T follicular helper cell (primary cell): ENCODE results near the gene PDSS1.
"Not testable (repeated sequence)": the region's sequence is repeated elsewhere in the genome, so short reads cannot be mapped to it uniquely, and the experiment has no call there.

Source experiments
- DNase-seq: peaks from one replicate; pipeline ENCODE4 v3.0.0-alpha.2; 2020; ENCODE audit warnings: low read depth

Gene PDSS1

DNA sequence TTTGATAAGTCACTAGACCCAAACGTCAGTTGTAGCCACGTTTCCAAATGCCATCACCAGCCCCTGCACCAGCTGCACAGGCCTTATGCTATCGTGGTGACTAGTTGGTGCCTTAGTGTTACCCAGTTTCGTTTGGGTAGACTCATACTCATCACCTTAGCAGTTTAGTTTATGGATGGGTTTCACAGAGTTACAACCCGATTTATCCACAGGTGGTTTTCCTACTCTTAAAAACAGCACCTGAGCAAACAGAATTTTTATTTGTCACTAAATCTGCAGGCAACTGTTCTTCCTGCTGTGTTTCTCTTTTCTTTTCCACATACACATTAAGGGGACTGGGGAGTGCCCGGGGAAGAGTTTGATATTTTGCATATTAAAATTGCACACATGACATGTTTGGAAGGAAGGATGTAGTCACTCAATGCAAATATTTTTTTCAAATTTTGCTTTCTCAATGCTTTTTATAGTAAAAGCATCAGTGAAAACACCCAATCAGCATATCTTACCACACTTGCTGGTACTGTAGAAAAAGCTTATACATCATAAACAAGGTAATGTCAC lies 41.6 kb downstream of the PDSS1 start:
- no peak for DNase-seq

DNA sequence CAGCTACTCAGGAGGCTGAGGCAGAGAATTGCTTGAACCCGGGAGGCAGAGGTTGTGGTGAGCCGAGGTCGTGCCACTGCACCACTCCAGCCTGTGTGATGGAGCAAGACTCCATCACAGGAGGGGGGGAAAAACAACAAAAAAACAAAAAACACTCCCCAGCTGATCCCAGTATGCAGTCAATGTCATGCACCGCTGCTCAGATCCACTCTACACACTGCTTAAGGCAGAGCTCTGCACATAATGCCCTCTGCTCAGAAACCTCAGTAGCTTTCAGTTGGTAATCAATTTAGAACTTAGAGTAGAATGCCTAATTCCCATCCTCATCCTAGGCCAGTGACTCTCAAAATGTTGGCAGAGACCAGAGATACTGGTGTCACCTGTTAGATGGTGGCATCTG lies 43.9 kb downstream of the PDSS1 start:
- no peak for DNase-seq

DNA sequence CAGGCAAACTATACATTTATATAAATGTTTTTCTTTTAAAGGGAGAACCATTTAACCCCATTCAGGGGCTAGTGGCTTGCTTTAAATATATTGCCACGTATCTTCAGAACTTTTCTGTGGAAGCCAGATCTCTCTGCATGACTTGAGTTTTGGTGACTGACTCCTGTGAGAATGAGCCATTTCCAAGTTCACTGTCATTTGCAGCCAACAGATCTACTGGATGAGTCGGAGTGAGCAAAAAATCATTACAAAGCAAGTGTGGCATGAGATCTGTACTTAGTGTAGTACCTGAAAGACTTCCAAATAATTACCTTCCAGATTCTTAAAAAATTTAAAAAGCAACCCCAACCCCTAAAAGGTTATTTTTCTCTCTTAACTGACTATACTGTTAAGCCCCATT lies 45.6 kb downstream of the PDSS1 start:
- DNase-seq: no peak

DNA sequence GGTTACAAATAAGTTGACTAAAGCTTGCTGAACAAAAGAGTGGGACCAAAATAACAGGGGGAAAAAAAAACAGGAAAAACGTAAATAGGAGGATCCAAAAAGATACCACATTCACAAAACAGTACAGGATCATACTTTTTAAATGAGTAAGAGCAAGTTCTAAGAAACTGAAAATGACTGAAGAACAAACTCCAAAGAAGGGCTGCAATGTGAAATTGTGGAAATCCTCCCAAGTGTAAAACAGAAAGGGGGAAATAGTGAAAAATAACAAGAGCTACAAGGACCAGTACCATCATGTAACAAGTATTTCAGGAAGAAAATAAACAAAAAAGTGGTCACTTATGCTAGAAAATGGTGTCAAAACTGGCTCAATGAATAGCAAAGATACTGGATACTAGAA lies 46.3 kb downstream of the PDSS1 start:
- DNase-seq: no peak

DNA sequence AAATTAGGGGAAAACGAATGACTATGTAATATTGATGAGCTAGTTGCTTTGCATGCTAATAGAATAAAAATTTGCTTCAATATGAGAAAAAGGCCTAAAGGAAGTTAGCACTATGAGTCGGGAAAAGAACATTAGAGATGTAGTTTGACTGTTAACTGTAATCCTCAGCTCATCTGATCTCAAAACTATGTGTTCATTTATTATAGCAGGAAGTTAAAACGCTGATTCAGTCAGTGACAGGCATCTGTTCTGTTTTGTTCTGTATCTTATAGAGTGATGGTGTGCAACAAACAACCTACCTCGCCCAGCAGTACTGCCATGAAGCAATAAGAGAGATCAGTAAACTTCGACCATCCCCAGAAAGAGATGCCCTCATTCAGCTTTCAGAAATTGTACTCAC lies 48.6 kb downstream of the PDSS1 start:
- DNase-seq: no peak

DNA sequence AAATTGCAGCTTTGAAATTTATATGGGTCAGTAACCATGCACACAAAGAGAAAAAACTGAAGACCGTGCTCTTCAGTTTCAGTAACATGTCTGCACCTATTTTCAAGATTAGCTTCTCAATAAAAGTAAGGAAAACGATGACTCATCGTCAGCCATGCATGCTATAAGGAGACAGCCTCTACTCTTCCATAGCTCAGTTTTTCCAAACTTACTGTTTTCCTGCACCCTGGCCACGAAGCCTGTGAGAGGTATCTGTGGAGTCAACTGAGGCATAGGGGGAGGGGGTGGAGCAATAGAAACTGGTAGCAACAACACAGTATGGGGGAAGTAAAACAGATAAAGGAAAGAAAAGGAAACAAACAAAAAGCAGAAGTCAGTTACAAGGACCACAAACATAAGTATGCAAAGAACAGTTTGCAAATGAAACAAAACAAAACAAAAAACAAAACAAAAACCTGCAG lies 58.0 kb downstream of the PDSS1 start:
- no peak for DNase-seq

DNA sequence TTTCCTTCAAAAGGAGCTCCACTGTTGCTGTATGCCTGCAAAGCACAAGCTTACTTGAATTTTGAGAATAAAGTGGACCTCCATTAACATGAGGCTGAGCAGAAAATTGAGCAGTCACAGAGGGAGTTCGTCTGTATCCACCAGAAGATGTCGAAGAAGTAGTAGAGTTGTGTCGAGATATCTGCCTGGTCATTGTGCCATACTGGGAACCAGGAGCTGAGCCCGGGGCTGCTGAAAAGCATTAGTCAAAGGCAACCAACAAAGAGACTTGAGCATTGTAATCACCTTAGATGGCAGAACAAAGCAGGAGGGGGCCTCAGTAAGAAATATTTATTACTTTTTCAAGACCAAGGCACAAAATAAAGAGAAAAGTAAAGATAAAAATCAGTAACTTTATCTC lies 61.5 kb downstream of the PDSS1 start:
- DNase-seq: no peak

DNA sequence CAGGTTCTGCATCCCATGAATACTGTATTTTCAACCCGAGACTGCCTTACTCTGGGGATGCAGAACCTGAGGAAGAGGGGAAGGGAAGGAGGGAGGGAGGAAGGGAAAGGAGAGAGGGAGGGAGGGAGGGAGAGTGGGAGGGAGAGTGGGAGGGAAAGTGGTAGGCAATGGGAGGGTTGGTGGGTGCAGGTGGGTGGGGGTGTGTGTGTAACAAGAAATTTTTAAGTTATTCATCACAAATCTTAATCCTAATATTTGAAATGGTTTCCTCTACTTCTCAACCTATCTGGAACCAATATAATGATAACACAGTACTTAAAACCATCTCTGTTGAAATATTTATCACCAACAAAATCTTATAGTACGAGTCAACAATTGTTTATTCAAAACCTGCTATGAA lies 68.0 kb downstream of the PDSS1 start:
- no peak for DNase-seq

DNA sequence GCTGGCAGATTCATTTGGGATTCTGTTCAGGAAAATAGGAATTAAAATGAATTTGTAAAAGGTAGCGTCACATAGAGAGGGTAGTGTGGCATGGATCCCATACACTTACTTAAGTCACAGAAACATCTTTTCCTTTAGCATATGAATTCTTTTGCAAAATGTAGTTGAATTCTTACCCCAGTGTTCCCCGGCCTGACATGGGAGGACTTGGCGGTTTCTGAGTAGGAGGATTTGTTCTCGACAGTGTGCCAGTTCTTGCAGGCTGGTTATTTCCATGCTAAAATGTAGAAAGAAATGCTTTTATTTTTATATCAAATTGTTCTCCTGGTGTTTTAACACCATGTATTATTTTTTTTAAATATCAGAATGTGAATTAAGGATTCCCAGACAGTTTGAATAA lies 72.6 kb downstream of the PDSS1 start:
- no peak for DNase-seq

DNA sequence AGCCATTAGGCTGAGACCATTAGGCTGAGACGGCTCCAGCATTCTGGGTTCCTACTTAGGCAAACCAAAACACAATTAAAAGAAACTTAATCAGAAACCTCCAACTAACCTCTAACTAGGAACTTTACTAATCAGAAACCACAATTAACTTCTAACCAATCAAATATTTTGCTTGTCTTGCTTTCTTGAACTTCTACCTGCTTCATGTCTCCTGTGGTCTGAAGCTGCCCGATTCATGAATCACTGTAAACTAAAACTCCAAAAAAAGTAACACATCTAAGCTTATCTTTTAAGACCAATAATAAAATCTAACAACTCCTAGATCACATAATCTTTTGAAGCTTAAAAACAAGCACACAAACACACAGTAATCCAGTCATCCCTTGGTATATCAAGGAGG lies 76.1 kb downstream of the PDSS1 start:
- no peak for DNase-seq

DNA sequence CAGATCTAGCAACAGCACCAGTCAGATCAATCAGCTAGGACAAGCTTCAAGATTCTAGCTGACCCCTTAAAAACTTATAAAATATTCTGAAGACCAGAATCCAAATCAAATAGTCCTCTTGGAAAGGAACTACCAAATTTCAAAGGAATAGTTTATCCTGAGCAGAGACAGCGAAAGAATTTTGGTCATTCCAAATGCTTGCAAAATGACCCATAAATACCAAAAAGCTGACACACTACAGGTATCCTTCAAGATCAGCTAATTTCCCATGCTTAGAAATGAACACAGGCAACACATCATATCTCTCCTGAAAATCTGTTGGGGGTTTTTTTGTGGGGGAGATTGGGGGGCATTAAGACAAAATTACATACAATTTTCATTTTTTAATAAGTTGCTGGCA lies 78.8 kb downstream of the PDSS1 start:
- no peak for DNase-seq

DNA sequence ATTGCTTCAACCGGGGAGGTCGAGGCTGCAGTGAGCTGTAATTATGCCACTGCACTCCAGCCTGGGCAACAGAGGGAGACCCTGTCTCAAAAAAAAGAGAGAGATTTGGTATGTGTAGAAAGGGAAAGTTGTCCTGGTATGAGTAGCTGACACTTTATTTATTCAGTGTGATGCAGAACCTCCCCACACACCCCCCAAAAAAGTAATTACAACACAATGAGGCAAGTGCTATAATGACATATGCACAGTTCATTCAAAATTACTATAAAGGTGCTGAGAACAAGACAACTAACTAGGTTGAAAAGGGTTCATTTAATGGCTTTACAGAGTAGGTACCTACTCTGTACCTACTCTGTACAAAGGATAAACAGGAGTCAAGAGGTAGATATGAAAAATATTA lies 80.2 kb downstream of the PDSS1 start:
- DNase-seq: no peak

DNA sequence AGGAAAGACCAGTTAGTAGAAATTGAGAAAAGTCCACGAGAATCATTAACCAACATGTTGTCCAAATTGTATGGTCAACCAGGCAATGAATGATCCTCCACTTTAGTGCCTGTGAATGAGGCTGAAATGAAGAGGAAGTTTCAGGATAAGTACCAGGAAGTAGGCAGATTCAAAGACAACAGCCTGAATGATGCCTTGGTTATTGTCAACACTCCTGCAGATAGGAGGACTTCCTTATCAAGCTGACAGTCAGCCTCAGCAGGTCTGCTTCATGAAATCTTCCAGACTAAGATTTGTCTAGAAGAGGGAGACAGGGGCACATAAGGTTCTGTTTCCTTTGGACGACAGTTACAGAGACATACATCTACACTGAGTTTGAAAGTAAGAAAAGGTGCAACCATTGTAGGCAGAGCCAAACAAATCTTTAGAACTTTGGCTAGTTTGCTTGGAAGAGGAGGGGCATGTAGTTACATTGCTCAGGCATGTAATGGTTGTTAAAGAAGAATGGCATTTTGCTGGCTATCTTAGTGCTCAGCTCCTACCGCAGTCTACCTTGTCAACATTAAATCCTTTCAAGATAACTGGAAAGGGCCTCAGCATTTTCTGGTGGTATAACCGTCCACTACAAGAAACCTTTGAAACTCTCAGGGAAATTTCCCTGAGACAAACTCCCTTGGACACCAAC lies 81.8 kb downstream of the PDSS1 start:
- no peak for DNase-seq

DNA sequence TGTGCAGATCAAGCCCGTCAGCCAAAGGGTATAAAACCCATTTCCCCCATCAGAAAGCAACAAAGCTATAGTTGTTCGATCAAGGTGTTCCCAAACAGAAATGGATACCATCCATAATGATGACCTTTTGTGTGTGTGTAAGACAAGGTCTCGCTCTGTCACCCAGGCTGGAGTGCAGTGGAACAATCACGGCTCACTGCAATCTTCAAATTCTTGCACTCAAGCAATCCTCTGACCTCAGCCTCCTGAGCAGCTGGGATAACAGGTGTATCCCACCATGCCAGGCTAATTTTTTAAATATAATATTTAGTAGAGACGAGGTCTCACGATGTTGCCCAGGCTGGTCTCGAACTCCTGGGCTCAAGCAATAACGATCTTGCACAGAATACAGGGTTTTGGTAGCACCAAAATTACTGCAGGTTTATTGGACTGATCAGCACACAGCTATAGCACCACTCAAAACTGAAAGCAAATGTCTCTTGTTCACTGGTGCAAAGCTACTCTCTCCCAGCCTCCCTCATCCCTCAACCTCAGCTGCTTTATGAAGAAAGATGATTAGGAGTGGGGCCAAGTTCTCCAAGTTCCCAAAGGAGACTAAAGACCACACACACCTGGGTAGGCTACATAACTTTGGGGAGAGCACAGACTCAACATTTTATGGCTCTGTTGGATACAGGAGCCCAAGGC lies 82.7 kb downstream of the PDSS1 start:
- no peak for DNase-seq

DNA sequence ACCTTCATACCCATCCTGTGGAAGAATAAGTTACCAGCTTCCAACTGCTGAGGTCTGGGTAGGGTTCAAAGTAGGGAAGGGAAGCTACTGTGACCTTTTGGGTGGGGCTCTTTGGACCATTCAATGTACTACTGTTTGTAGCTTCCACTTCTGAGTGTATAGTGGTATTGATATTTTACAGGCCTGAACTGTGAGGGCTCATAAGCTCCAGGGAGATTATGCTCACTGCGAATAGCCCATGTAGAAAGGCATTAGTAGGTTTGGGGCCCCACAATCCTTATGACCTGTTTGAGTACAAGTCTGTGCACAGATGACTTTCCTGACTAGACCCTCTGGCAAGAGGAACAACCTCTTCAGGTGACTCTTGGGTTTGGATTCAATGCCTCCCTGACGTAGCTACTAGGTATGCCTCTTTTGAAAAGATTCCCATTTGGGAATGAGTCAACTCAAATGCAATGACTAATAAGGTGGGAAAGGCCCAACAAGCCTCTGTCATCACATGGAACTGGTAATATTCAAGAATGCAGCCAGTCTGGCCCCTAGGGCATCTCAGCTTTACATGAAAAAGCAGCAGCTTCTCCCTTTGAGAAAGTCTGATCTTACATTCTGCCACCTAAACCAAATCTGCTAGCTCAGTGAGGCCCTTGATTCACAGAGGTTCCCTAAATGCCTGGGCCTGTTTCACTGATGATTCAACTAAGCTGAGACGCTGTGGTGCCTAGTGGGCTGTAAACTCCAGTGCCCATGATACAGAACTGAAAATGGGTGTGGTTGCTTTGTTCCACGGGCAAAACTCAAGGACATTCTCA lies 83.5 kb downstream of the PDSS1 start:
- no peak for DNase-seq

DNA sequence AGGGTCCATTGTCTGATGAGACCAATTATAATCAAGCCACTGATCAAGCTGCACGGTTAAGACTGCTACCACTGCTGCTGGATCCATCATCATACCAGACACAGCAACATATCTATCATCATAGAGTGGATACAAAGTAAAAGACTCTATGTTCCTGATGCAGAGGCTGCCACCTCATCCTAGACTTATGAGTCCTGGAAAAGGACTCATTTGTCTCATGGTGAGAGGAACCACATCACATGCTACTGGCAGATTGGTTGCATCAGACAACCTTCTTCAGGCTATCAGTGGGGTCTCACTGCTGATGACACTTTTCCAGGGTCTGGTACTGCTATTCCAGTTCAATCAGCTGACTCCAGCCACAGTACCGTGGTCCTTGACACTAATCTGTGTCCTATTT lies 84.3 kb downstream of the PDSS1 start:
- no peak for DNase-seq

DNA sequence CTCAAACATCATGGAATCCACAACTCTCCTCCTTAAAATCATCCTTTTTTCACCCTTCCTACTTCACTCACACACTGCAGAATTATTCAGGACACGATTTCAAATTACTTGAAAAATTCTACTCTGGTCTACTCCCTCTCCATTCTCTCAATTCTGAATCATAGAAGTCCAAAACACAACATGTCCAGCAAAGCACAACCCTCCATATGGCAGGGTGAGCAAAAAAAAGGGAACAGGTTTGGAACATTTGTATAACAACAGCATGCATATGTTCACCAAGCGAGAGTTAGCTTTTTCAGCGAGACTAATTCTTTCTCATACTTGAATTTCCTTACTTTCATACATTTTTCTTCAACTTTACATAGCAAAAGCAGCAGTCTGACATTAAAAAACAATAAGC lies 89.9 kb downstream of the PDSS1 start:
- DNase-seq: no peak

DNA sequence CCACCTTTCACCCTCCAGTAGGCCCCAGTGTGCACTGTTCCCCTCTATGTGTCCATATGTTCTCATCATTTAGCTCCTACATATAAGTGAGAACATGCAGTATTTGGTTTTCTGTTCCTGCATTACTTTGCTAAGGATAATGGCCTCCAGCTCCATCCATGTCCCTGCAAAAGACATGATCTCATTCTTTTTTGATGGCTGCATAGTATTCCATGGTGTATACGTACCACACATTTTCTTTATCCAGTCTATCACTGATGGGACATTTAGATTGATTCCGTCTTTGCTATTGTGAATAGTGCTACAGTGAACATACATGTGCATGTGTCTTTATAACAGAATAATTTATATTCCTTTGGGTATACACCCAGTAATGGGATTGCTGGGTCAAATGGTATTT lies 92.3 kb downstream of the PDSS1 start:
- DNase-seq: not testable (repeated sequence)

DNA sequence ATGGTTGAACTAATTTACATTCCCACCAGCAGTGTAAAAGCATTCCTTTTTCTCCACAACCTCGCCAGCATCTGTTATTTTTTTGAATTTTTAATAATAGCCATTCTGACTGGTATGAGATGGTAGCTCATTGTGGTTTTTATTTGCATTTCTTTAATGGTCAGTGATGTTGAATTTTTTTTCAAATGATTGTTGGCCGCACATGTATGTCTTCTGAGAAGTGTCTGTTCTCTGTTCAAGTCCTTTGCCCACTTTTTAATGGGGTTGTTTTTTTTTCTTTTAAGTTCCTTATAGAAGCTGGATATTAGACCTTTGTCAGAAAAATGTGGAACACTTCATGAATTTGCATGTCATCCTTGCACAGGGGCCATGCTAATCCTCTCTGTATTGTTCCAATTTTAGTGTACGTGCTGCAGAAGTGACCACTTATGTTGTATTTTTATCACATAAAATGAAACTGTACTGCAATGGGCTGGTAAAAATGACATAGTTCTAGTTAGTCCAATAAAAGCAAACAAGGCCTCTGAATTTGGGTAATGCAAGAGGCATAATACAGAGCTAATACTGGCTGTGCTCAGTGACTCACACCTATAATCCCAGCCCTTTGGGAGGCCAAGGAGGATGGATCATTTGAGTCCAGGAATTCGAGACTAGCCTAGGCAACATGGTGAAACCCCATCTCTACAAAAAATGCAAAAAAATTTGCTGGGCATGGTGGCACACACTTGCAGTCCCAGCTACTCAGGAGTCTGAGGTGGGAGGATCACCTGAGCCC lies 92.9 kb downstream of the PDSS1 start:
- DNase-seq: no peak

DNA sequence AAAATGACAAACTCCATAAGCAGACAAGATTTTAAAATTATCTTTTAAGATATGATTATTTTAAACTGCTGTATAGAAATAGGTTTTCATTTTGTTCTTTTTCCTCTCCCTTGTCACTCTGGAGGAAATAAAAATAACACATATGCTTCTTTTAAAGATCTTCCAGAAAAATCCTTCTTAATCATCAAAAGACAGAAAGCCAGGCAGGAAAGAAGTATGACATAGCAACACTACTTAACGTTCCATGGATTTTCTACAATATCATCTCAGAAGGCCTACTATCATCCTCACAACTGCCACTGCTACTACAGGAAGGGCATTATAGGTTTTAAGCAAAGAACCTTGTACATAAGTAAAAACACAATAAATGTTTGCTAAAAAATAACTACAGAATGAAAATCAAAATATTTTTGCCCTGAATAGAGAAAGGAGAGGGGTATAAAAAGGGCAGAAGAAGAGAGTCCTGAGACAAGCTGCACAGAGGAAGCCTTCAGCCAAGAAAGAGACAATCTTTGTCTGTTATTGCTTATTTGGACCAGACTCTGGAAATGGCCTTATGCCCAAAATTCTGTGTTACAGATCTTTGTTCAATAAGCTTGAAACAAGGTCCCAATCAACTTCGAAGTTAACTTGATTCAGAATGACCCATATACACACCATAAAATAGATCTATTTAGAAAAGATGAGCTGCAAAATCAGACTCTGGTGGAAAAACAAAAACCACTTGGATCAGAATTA lies 95.4 kb downstream of the PDSS1 start:
- DNase-seq: no peak
